ENCODE results near the gene ZNF202. TPM values are rescaled to one million over a fixed set of nuclear protein-coding genes. Genes with fewer than 3 reads are reported as not detected.

Gene ZNF202
- polyA plus RNA-seq, 2 of the 4 experiments (the other 2 are of a cell fraction): 10.0 to 14.2 TPM

- POLR2A ChIA-PET: no interaction called here
- H3K4me3 ChIP-seq: no peak within 1 kb of the TSS
- FAIRE-seq (no peak), ATAC-seq (no peak), DNase-seq (ENCODE audit: low read depth in 1 of 2, low spot score in 1 of 2) (no peak)
- TF ChIP-seq FOSB (CRISPR knock-in tag; IDR thresholded peaks at IDR 0.05) (no peak), SREBF2 (IDR thresholded peaks at IDR 0.05) (no peak), ZFP36 (IDR thresholded peaks at IDR 0.05; ENCODE audit: borderline replicate concordance, partially characterized antibody) (no peak), KDM5A (IDR thresholded peaks at IDR 0.05) (no peak), RAD21 (conservative IDR thresholded peaks at IDR 0.05 in 1 of 2, IDR thresholded peaks at IDR 0.05 in 1 of 2) (no peak), CTCF (IDR thresholded peaks at IDR 0.05) (no peak), CEBPB (IDR thresholded peaks at IDR 0.05) (no peak), USF2 (IDR thresholded peaks at IDR 0.05) (no peak), JUNB (IDR thresholded peaks at IDR 0.05) (no peak), EP300 (IDR thresholded peaks at IDR 0.05) (no peak), ELK1 (IDR thresholded peaks at IDR 0.05; ENCODE audit: low read depth, low read length) (no peak), HDAC2 (IDR thresholded peaks at IDR 0.05) (no peak), CHD2 (IDR thresholded peaks at IDR 0.05; ENCODE audit: low read length, partially characterized antibody) (no peak), FOSL2 (IDR thresholded peaks at IDR 0.05) (no peak), FOSL2 (CRISPR knock-in tag; IDR thresholded peaks at IDR 0.05) (no peak), FOXS1 (CRISPR knock-in tag; IDR thresholded peaks at IDR 0.05) (no peak), ZNF302 (CRISPR knock-in tag; IDR thresholded peaks at IDR 0.05) (no peak), BCL3 (IDR thresholded peaks at IDR 0.05) (no peak), NFE2L2 (conservative IDR thresholded peaks at IDR 0.05; ENCODE audit: low read length) (no peak), TFCP2L1 (CRISPR knock-in tag; IDR thresholded peaks at IDR 0.05) (no peak)
- no peaks in the 10 kb centered on the region for H3K9me3 ChIP-seq
- no peak within 1 kb of the TSS for H3K27ac ChIP-seq
- H3K4me1 ChIP-seq: no peaks in the 10 kb centered on the region
- CTCF ChIA-PET: no interaction called here
- no peak within 1 kb of the TSS for H3K4me2 ChIP-seq
- WGBS (ENCODE audit: missing lambda C conversion rate): 13% methylated on average over 3 of the region's 3 CpGs
These were observed 12.7 kb upstream of the ZNF202 start, which contains the start of gene OR6X1 for GRCh38 chr11:123754101-123754568. TSS of gene OR6X1 (minus strand) at chr11:123754518. CDS start at chr11:123754518, 0 bp downstream.

- Histone ChIP-seq H3K4me2 (no peak overlapping the region), H3K9me3 (no peaks in the 10 kb centered on the region), H3K4me1 (no peaks in the 10 kb centered on the region), H3K27ac (no peak overlapping the region), H3K4me3 (no peak overlapping the region)
- FAIRE-seq (no peak), ATAC-seq (no peak), DNase-seq (ENCODE audit: low read depth in 1 of 2, low spot score in 1 of 2) (no peak)
- CTCF ChIA-PET: no interaction called here
- POLR2A ChIA-PET: no interaction called here
- TF ChIP-seq ZNF302 (CRISPR knock-in tag; IDR thresholded peaks at IDR 0.05): no peak
- TF ChIP-seq CHD4 (IDR thresholded peaks at IDR 0.05; ENCODE audit: borderline replicate concordance): no peak
- TF ChIP-seq RAD21 (conservative IDR thresholded peaks at IDR 0.05 in 1 of 2, IDR thresholded peaks at IDR 0.05 in 1 of 2): no peak
- TF ChIP-seq ZFP36 (IDR thresholded peaks at IDR 0.05; ENCODE audit: borderline replicate concordance, partially characterized antibody): no peak
- TF ChIP-seq ZC3H11A (IDR thresholded peaks at IDR 0.05): no peak
- no peak for TF ChIP-seq GATA3 (IDR thresholded peaks at IDR 0.05; ENCODE audit: borderline replicate concordance)
- TF ChIP-seq NR3C1 (IDR thresholded peaks at IDR 0.05): no peak
- no peak for TF ChIP-seq ATOH8 (CRISPR knock-in tag; IDR thresholded peaks at IDR 0.05; ENCODE audit: low read depth)
- no peak for TF ChIP-seq KDM5A (IDR thresholded peaks at IDR 0.05)
- TF ChIP-seq CBX8 (IDR thresholded peaks at IDR 0.05): no peak
- TF ChIP-seq PHF8 (IDR thresholded peaks at IDR 0.05; ENCODE audit: borderline replicate concordance, low read depth): no peak
- TF ChIP-seq JUNB (IDR thresholded peaks at IDR 0.05): no peak
- TF ChIP-seq CHD2 (IDR thresholded peaks at IDR 0.05; ENCODE audit: low read length, partially characterized antibody): no peak
- no peak for TF ChIP-seq HMGXB4 (CRISPR knock-in tag; IDR thresholded peaks at IDR 0.05; ENCODE audit: borderline replicate concordance)
- TF ChIP-seq PBX3 (IDR thresholded peaks at IDR 0.05): no peak
- TF ChIP-seq JUN (IDR thresholded peaks at IDR 0.05): no peak
- TF ChIP-seq ESRRA (IDR thresholded peaks at IDR 0.05; ENCODE audit: borderline replicate concordance, low read length): no peak
These were observed 11.7 kb upstream of the ZNF202 start for GRCh38 chr11:123753110-123753509.

Data from A549 (cell line).